Measurements from ENCODE around the gene RESP18. TPM values are rescaled to one million over a fixed set of nuclear protein-coding genes. Genes with fewer than 3 reads are reported as not detected.
A peak's percentile ranks its signal among the peaks of the same experiment; 100 is the strongest.

The RESP18 gene
- total RNA-seq, 2 donors from 2014 or later = not detected

GRCh38 chr2:219354582-219354981, 22.0 kb upstream of the RESP18 start:
- H3K27ac ChIP-seq = no peak overlapping the region
- H3K27me3 ChIP-seq = peaks cover 2 to 15% of the 10 kb centered on the region in 2 donors
- H3K4me3 ChIP-seq = no peak overlapping the region
- H3K36me3 ChIP-seq = no peaks in the 10 kb centered on the region
- H3K4me1 ChIP-seq = peaks cover 0 to 11% of the 10 kb centered on the region in 2 donors
- no peaks in the 10 kb centered on the region for H3K9me3 ChIP-seq
- no peak for TF ChIP-seq CTCF (IDR thresholded peaks at IDR 0.05)
- DNase-seq (ENCODE audit: low spot score) = no peak

GRCh38 chr2:219353129-219353528, 20.6 kb upstream of the RESP18 start:
- peaks cover 2 to 6% of the 10 kb centered on the region in 2 donors for H3K27me3 ChIP-seq
- no peak for DNase-seq (ENCODE audit: low spot score)
- peaks cover 0 to 3% of the 10 kb centered on the region in 2 donors for H3K4me1 ChIP-seq

GRCh38 chr2:219352448-219353023, 20.0 kb upstream of the RESP18 start:
- no peaks in the 10 kb centered on the region for H3K9me3 ChIP-seq
- no peak overlapping the region for H3K4me3 ChIP-seq
- no peak for DNase-seq (ENCODE audit: low spot score)
- no peaks in the 10 kb centered on the region for H3K4me1 ChIP-seq
- no peaks in the 10 kb centered on the region for H3K36me3 ChIP-seq
- H3K27ac ChIP-seq = no peak overlapping the region
- H3K27me3 ChIP-seq = peaks cover 0 to 2% of the 10 kb centered on the region in 2 donors
- peak; percentile 22 to 55 for TF ChIP-seq CTCF (IDR thresholded peaks at IDR 0.05)

More at GRCh38 chr2:219353129-219353528, 20.6 kb upstream of the RESP18 start:
- Histone ChIP-seq H3K27ac (no peak overlapping the region), H3K36me3 (no peaks in the 10 kb centered on the region), H3K9me3 (no peaks in the 10 kb centered on the region), H3K4me3 (no peak overlapping the region)
- TF ChIP-seq CTCF (IDR thresholded peaks at IDR 0.05) = no peak

GRCh38 chr2:219350710-219351221, 18.2 kb upstream of the RESP18 start:
- no peaks in the 10 kb centered on the region for H3K4me1 ChIP-seq
- no peaks in the 10 kb centered on the region for H3K36me3 ChIP-seq
- H3K27ac ChIP-seq = no peak overlapping the region
- H3K9me3 ChIP-seq = no peaks in the 10 kb centered on the region
- peaks cover 0 to 2% of the 10 kb centered on the region in 2 donors for H3K27me3 ChIP-seq
- TF ChIP-seq CTCF (IDR thresholded peaks at IDR 0.05) = no peak
- DNase-seq (ENCODE audit: low spot score) = no peak
- no peak overlapping the region for H3K4me3 ChIP-seq

- Histone ChIP-seq H3K27ac (no peak overlapping the region), H3K9me3 (no peaks in the 10 kb centered on the region), H3K27me3 (peaks cover 0 to 2% of the 10 kb centered on the region in 2 donors), H3K36me3 (no peaks in the 10 kb centered on the region), H3K4me1 (no peaks in the 10 kb centered on the region), H3K4me3 (no peak overlapping the region)
- DNase-seq (ENCODE audit: low spot score) = no peak
- TF ChIP-seq CTCF (IDR thresholded peaks at IDR 0.05) = no peak
Observed at GRCh38 chr2:219350215-219350614, 17.7 kb upstream of the RESP18 start.
